Mesenchymal stem cell (in vitro differentiated cells and primary cell): ENCODE results near the gene KANSL2.
A peak's percentile ranks its signal among the peaks of the same experiment; 100 is the strongest.
"Not testable (repeated sequence)": the region's sequence is repeated elsewhere in the genome, so short reads cannot be mapped to it uniquely, and the experiment has no call there.

ENCODE experiments used
- DNase-seq: peaks from one replicate; pipeline ENCODE4 v3.0.0-alpha.2; 2013
- H2AFZ ChIP-seq: one replicate; pipeline ENCODE4 v1.6.1; 2013; ENCODE audit warnings: low read depth, mild to moderate bottlenecking, control low read depth, inconsistent platforms, low read length, moderate library complexity
- H2AK5ac ChIP-seq: 2 replicates; pipeline ENCODE4 v1.6.1; 2013; ENCODE audit warnings: low read length, moderate library complexity, mild to moderate bottlenecking, inconsistent platforms; ENCODE audit not compliant: severe bottlenecking
- H2BK120ac ChIP-seq: one replicate; pipeline ENCODE4 v1.6.1; 2013; ENCODE audit warnings: low read depth, mild to moderate bottlenecking, inconsistent platforms, low read length, moderate library complexity
- H2BK12ac ChIP-seq, 2 experiments: one replicate each; pipeline ENCODE4 v1.6.1; 2013; ENCODE audit warnings: inconsistent platforms in 2 of 2, low read length in 2 of 2, mild to moderate bottlenecking in 2 of 2, moderate library complexity in 2 of 2, control low read depth in 1 of 2
- H2BK15ac ChIP-seq: one replicate; pipeline ENCODE4 v1.6.1; 2013; ENCODE audit warnings: mild to moderate bottlenecking, low read depth, inconsistent platforms; ENCODE audit not compliant: poor library complexity, severe bottlenecking
- H2BK5ac ChIP-seq: 2 replicates; pipeline ENCODE4 v1.6.1; 2013; ENCODE audit warnings: low read depth, mild to moderate bottlenecking, low read length, control low read depth, inconsistent platforms; ENCODE audit not compliant: poor library complexity, severe bottlenecking
- H3K14ac ChIP-seq, 2 experiments: one replicate each; pipeline ENCODE4 v1.6.1; 2013; ENCODE audit warnings: inconsistent platforms in 2 of 2, low read length in 2 of 2, control low read depth in 1 of 2, mild to moderate bottlenecking in 1 of 2, moderate library complexity in 1 of 2
- H3K18ac ChIP-seq, 2 experiments: one replicate each; pipeline ENCODE4 v1.6.1; 2013; ENCODE audit warnings: inconsistent platforms in 2 of 2, low read length in 2 of 2, control low read depth in 1 of 2, low read depth in 1 of 2, mild to moderate bottlenecking in 1 of 2
- H3K23ac ChIP-seq, 2 experiments: one replicate each; pipeline ENCODE4 v1.6.1; 2013; ENCODE audit warnings: inconsistent platforms in 2 of 2, low read length in 2 of 2, mild to moderate bottlenecking in 2 of 2, moderate library complexity in 2 of 2, control low read depth in 1 of 2
- H3K27ac ChIP-seq: 2 replicates; pipeline ENCODE4 v1.5.1; 2013; ENCODE audit warnings: mild to moderate bottlenecking, moderate library complexity, low read length, control low read depth, inconsistent platforms; ENCODE audit not compliant: poor library complexity, severe bottlenecking
- H3K27me3 ChIP-seq, 2 experiments: 2 replicates each; pipeline versions ENCODE4 v1.6.1 to v1.7.0; 2013; ENCODE audit warnings: low read length in 2 of 2, mild to moderate bottlenecking in 2 of 2, moderate library complexity in 2 of 2, control low read depth in 1 of 2, inconsistent platforms in 1 of 2; ENCODE audit not compliant: control insufficient read depth in 1 of 2, insufficient read depth in 1 of 2
- H3K36me3 ChIP-seq, 2 experiments: 2 replicates each; pipeline versions ENCODE4 v1.6.1 to v1.7.0; 2013; ENCODE audit warnings: low read length in 2 of 2, control low read depth in 1 of 2, inconsistent platforms in 1 of 2, low read depth in 1 of 2, mild to moderate bottlenecking in 1 of 2; ENCODE audit not compliant: insufficient read depth in 2 of 2, control insufficient read depth in 1 of 2
- H3K4ac ChIP-seq, 2 experiments: one replicate each; pipeline ENCODE4 v1.6.1; 2013; ENCODE audit warnings: inconsistent platforms in 2 of 2, low read length in 2 of 2, mild to moderate bottlenecking in 2 of 2, moderate library complexity in 2 of 2, control low read depth in 1 of 2, low read depth in 1 of 2
- H3K4me1 ChIP-seq: 2 replicates; pipeline ENCODE4 v1.6.1; 2013; ENCODE audit warnings: low read depth, low read length, control low read depth; ENCODE audit not compliant: control insufficient read depth, insufficient read depth
- H3K4me2 ChIP-seq: 2 replicates; pipeline ENCODE4 v1.6.1; 2013; ENCODE audit warnings: low read length, mild to moderate bottlenecking, inconsistent platforms; ENCODE audit not compliant: poor library complexity, severe bottlenecking
- H3K4me3 ChIP-seq, 2 experiments: 2 replicates each; pipeline versions ENCODE4 v1.5.1 to v1.7.0; 2013; ENCODE audit warnings: low read length in 2 of 2, mild to moderate bottlenecking in 2 of 2, control low read depth in 1 of 2, low read depth in 1 of 2; ENCODE audit not compliant: insufficient read depth in 1 of 2
- H3K79me1 ChIP-seq: replicated peaks from 2 replicates; pipeline ENCODE4 v1.6.1; 2013; ENCODE audit warnings: mild to moderate bottlenecking, control low read depth, low read length, inconsistent platforms; ENCODE audit not compliant: poor library complexity, severe bottlenecking
- H3K9ac ChIP-seq: 2 replicates; pipeline ENCODE4 v1.7.0; 2013; ENCODE audit warnings: mild to moderate bottlenecking, low read length, moderate library complexity
- H3K9me3 ChIP-seq: 2 replicates; pipeline ENCODE4 v1.7.0; 2013; ENCODE audit warnings: mild to moderate bottlenecking, low read length; ENCODE audit not compliant: control insufficient read depth
- H4K8ac ChIP-seq: one replicate; pipeline ENCODE4 v1.6.1; 2013; ENCODE audit warnings: inconsistent platforms, mild to moderate bottlenecking, low read length, moderate library complexity
- H4K91ac ChIP-seq: one replicate; pipeline ENCODE4 v1.6.1; 2013; ENCODE audit warnings: mild to moderate bottlenecking, low read length, inconsistent platforms
- WGBS: methylation state at CpG from one replicate; pipeline ENCODE4 v1.1.7; 2013; ENCODE audit warnings: mixed read lengths; 5-methylcytosine and 5-hydroxymethylcytosine counted together

Gene KANSL2

GRCh38 chr12:48719002-48719401, 37.0 kb upstream of the KANSL2 start:
- H4K91ac ChIP-seq, H3K79me1 ChIP-seq, DNase-seq, H3K4me1 ChIP-seq, H2AK5ac ChIP-seq, H3K4ac ChIP-seq, H2BK5ac ChIP-seq, H4K8ac ChIP-seq, H3K23ac ChIP-seq, H2AFZ ChIP-seq, H3K18ac ChIP-seq, H2BK120ac ChIP-seq, H3K27me3 ChIP-seq, H2BK12ac ChIP-seq, H3K27ac ChIP-seq, H2BK15ac ChIP-seq, H3K4me3 ChIP-seq, H3K4me2 ChIP-seq, H3K14ac ChIP-seq, H3K9ac ChIP-seq: not testable (repeated sequence)
- WGBS: 83% methylated on average over 3 of the region's 4 CpGs
- Histone ChIP-seq H3K9me3 (peaks cover 12% of the 10 kb centered on the region), H3K36me3 (peaks cover 0 to 12% of the 10 kb centered on the region in 2 experiments)

- H2BK15ac ChIP-seq: no peak overlapping the region
- 16% methylated on average over 18 of the region's 21 CpGs for WGBS
- peak overlapping the region; percentile 87 for H3K27ac ChIP-seq
- no peak overlapping the region for H2BK12ac ChIP-seq
- H3K4ac ChIP-seq: peak overlapping the region in 1 of 2 experiments; percentile 49
- H4K91ac ChIP-seq: no peak overlapping the region
- peak overlapping the region; percentile 37 to 57 for H3K18ac ChIP-seq
- peak; percentile 27 for DNase-seq
- peaks cover 12% of the 10 kb centered on the region for H3K9me3 ChIP-seq
- peak overlapping the region; percentile 74 for H3K4me2 ChIP-seq
- no peaks in the 10 kb centered on the region for H3K79me1 ChIP-seq
- no peak overlapping the region for H4K8ac ChIP-seq
- peak overlapping the region; percentile 99 for H3K9ac ChIP-seq
- peak overlapping the region; percentile 27 for H2AFZ ChIP-seq
- no peak overlapping the region for H2BK5ac ChIP-seq
- peaks cover under 1 to 26% of the 10 kb centered on the region in 2 experiments for H3K36me3 ChIP-seq
- H3K4me3 ChIP-seq: peak overlapping the region; percentile 66 to 98
- no peak overlapping the region for H2AK5ac ChIP-seq
- no peak overlapping the region for H2BK120ac ChIP-seq
- no peaks in the 10 kb centered on the region for H3K27me3 ChIP-seq
- H3K14ac ChIP-seq: no peak overlapping the region
- no peak overlapping the region for H3K23ac ChIP-seq
- H3K4me1 ChIP-seq: peaks cover 9% of the 10 kb centered on the region
Measured at GRCh38 chr12:48717252-48717695, 35.2 kb upstream of the KANSL2 start.

GRCh38 chr12:48716493-48717251, 34.6 kb upstream of the KANSL2 start, which contains the start of gene CCNT1:
CCNT1 (minus strand) TSS chr12:48716707; CDS start chr12:48716675, 32 bp downstream.
- peak within 1 kb of the TSS; percentile 92 for H3K27ac ChIP-seq

GRCh38 chr12:48716168-48716492, 34.1 kb upstream of the KANSL2 start:
- H3K23ac ChIP-seq: no peak overlapping the region
- H3K4ac ChIP-seq: peak overlapping the region; percentile 88 to 94
- H3K36me3 ChIP-seq: peaks cover 5 to 35% of the 10 kb centered on the region in 2 experiments
- H2AK5ac ChIP-seq: peak overlapping the region; percentile 49
- H3K79me1 ChIP-seq: no peaks in the 10 kb centered on the region
- peak overlapping the region; percentile 80 to 94 for H3K18ac ChIP-seq
- no peak overlapping the region for H2BK120ac ChIP-seq
- 1% methylated on average over 17 of the region's 17 CpGs for WGBS
- H4K8ac ChIP-seq: peak overlapping the region; percentile 83
- peak overlapping the region in 1 of 2 experiments; percentile 42 for H3K14ac ChIP-seq
- peak overlapping the region; percentile 24 to 77 for H2BK12ac ChIP-seq
- no peaks in the 10 kb centered on the region for H3K27me3 ChIP-seq
- H3K9me3 ChIP-seq: peaks cover 11% of the 10 kb centered on the region
- peak overlapping the region; percentile 91 for H2AFZ ChIP-seq
- peak overlapping the region; percentile 81 for H3K4me2 ChIP-seq
- DNase-seq: no peak
- peak overlapping the region; percentile 71 to 98 for H3K4me3 ChIP-seq
- no peak overlapping the region for H2BK15ac ChIP-seq
- peak overlapping the region; percentile 92 for H3K27ac ChIP-seq
- H4K91ac ChIP-seq: peak overlapping the region; percentile 73
- peak overlapping the region; percentile 67 for H2BK5ac ChIP-seq
- peak overlapping the region; percentile 99 for H3K9ac ChIP-seq
- peaks cover 9% of the 10 kb centered on the region for H3K4me1 ChIP-seq

More at GRCh38 chr12:48716493-48717251, 34.6 kb upstream of the KANSL2 start, which contains the start of gene CCNT1:
- DNase-seq: peak; percentile 100
- peak within 1 kb of the TSS; percentile 71 to 98 for H3K4me3 ChIP-seq
- peak within 1 kb of the TSS; percentile 80 to 94 for H3K18ac ChIP-seq
- H2AK5ac ChIP-seq: peak within 1 kb of the TSS; percentile 49
- H4K8ac ChIP-seq: peak within 1 kb of the TSS; percentile 95
- peaks cover 5 to 31% of the 10 kb centered on the region in 2 experiments for H3K36me3 ChIP-seq
- H3K27me3 ChIP-seq: no peaks in the 10 kb centered on the region
- peaks cover 9% of the 10 kb centered on the region for H3K4me1 ChIP-seq
- H2BK5ac ChIP-seq: peak within 1 kb of the TSS; percentile 67
- peak within 1 kb of the TSS; percentile 88 to 94 for H3K4ac ChIP-seq
- peak within 1 kb of the TSS; percentile 73 for H4K91ac ChIP-seq
- peak within 1 kb of the TSS; percentile 99 for H3K9ac ChIP-seq
- H2AFZ ChIP-seq: peak within 1 kb of the TSS; percentile 91
- peaks cover 12% of the 10 kb centered on the region for H3K9me3 ChIP-seq
- H3K4me2 ChIP-seq: peak within 1 kb of the TSS; percentile 81
- H2BK12ac ChIP-seq: peak within 1 kb of the TSS; percentile 24 to 77
- no peak within 1 kb of the TSS for H2BK15ac ChIP-seq
- H3K14ac ChIP-seq: peak within 1 kb of the TSS in 1 of 2 experiments; percentile 42
- no peaks in the 10 kb centered on the region for H3K79me1 ChIP-seq
- peak within 1 kb of the TSS in 1 of 2 experiments; percentile 87 for H3K23ac ChIP-seq
- no peak within 1 kb of the TSS for H2BK120ac ChIP-seq
- WGBS: under 1% methylated on average over 61 of the region's 61 CpGs
